K562 (cell line): ENCODE data around the gene TTL. TPM values are rescaled to one million over a fixed set of nuclear protein-coding genes. Genes with fewer than 3 reads are reported as not detected.

Experiments
- ATF1 ChIP-seq, 2 experiments: fragments of 450-650 bp in 1 of 2; IDR thresholded peaks; 2 replicates each; pipeline ENCODE4 v1.6.1; 2016; ENCODE audit warnings: missing compliant biosample characterization in 1 of 2, missing genetic modification characterization in 1 of 2
- CBFA2T2 ChIP-seq: fragments of 450-650 bp; conservative IDR thresholded peaks from 2 replicates; pipeline ENCODE4 v1.6.1; 2017; ENCODE audit warnings: mild to moderate bottlenecking
- CHD1 ChIP-seq: fragments of 200-600 bp; sonication (generic); IDR thresholded peaks from one replicate; pipeline ENCODE4 v1.6.1; 2012; ENCODE audit warnings: mild to moderate bottlenecking, moderate library complexity, low read length, inconsistent platforms
- DDX20 ChIP-seq: fragments of 450-650 bp; IDR thresholded peaks from 2 replicates; pipeline ENCODE4 v1.6.1; 2016; ENCODE audit warnings: missing genetic modification characterization, low read depth, mild to moderate bottlenecking, missing compliant biosample characterization, moderate library complexity
- GATAD2B ChIP-seq: fragments of 450-650 bp; IDR thresholded peaks from 2 replicates; pipeline ENCODE4 v1.6.1; 2017; ENCODE audit warnings: mild to moderate bottlenecking, borderline replicate concordance
- GTF3C2 ChIP-seq: IDR thresholded peaks from 3 replicates; pipeline ENCODE4 v1.6.1; 2011; ENCODE audit warnings: borderline replicate concordance, mild to moderate bottlenecking, moderate library complexity; ENCODE audit not compliant: insufficient read length; ENCODE audit errors: extremely low read depth
- HNRNPLL ChIP-seq: fragments of 200-400 bp; formaldehyde crosslinking; IDR thresholded peaks from 2 replicates; pipeline ENCODE4 v1.6.1; 2017; ENCODE audit warnings: low read length, low read depth, mild to moderate bottlenecking; ENCODE audit not compliant: poor library complexity, severe bottlenecking
- ILF3 ChIP-seq: fragments of 450-650 bp; IDR thresholded peaks from 2 replicates; pipeline ENCODE4 v1.6.1; 2018; ENCODE audit warnings: antibody characterized with exemption, mild to moderate bottlenecking, moderate library complexity, borderline replicate concordance
- ILK ChIP-seq: fragments of 450-650 bp; IDR thresholded peaks from 2 replicates; pipeline ENCODE4 v1.6.1; 2016; ENCODE audit warnings: missing genetic modification characterization, low read depth, mild to moderate bottlenecking, missing compliant biosample characterization, moderate library complexity, borderline replicate concordance
- KDM4B ChIP-seq, 2 experiments: fragments of 450-650 bp in 1 of 2; sonication (generic) in 1 of 2; IDR thresholded peaks; 2 replicates each; pipeline ENCODE4 v1.6.1; 2016 to 2017; ENCODE audit warnings: borderline replicate concordance in 2 of 2, antibody characterized with exemption in 1 of 2, low read depth in 1 of 2, mild to moderate bottlenecking in 1 of 2
- NBN ChIP-seq: fragments of 450-650 bp; IDR thresholded peaks from 2 replicates; pipeline ENCODE4 v1.6.1; 2016; ENCODE audit warnings: low read depth, mild to moderate bottlenecking
- POLR2AphosphoS2 ChIP-seq: IDR thresholded peaks from 2 replicates; pipeline ENCODE4 v1.6.1; 2012; ENCODE audit warnings: low read length, improper control_type of control experiment
- PRMT5 ChIP-seq: sonication (generic); formaldehyde crosslinking; IDR thresholded peaks from 2 replicates; pipeline ENCODE4 v1.5.0; 2020; ENCODE audit warnings: missing genetic modification reagents
- PRPF4 ChIP-seq: fragments of 200-400 bp; formaldehyde crosslinking; IDR thresholded peaks from one replicate; pipeline ENCODE4 v1.6.1; 2017; ENCODE audit warnings: low read length, low read depth, mild to moderate bottlenecking; ENCODE audit not compliant: insufficient read depth, poor library complexity, severe bottlenecking
- SNRNP70 ChIP-seq: fragments of 200-400 bp; formaldehyde crosslinking; optimal IDR thresholded peaks from 2 replicates; pipeline ENCODE3; 2017; ENCODE audit warnings: low read depth, low read length
- TBL1XR1 ChIP-seq, 2 experiments: IDR thresholded peaks; 2 replicates each; pipeline ENCODE4 v1.6.1; 2012; ENCODE audit warnings: improper control_type of control experiment in 2 of 2, low read length in 2 of 2, mild to moderate bottlenecking in 1 of 2
- TFE3 ChIP-seq: fragments of 450-650 bp; formaldehyde crosslinking; IDR thresholded peaks from 2 replicates; pipeline ENCODE4 v1.4.0; 2020; ENCODE audit warnings: mild to moderate bottlenecking, mixed read lengths
- WHSC1 ChIP-seq: IDR thresholded peaks from one replicate; pipeline ENCODE4 v1.6.1; 2012; ENCODE audit warnings: low read length, control low read depth, inconsistent platforms
- ZFP36 ChIP-seq: fragments of 150-350 bp; IDR thresholded peaks from 2 replicates; pipeline ENCODE4 v1.6.1; 2018; ENCODE audit warnings: low read length, low read depth; ENCODE audit not compliant: partially characterized antibody
- ZNF140 ChIP-seq: fragments of 250-450 bp; sonication (Bioruptor Pico); IDR thresholded peaks from 2 replicates; pipeline ENCODE4 v1.8.0; 2021; ENCODE audit warnings: moderate library complexity, mild to moderate bottlenecking, inconsistent platforms
- ZNF197 ChIP-seq: fragments of 200-800 bp; sonication (Bioruptor generic); IDR thresholded peaks from 2 replicates; pipeline ENCODE4 v1.6.1; 2016; ENCODE audit warnings: low read depth, missing genetic modification characterization, missing compliant biosample characterization
- ZNF551 ChIP-seq: fragments of 250-450 bp; sonication (Bioruptor Pico); IDR thresholded peaks from 2 replicates; pipeline ENCODE4 v1.5.0; 2021; ENCODE audit warnings: mild to moderate bottlenecking, moderate library complexity
- ZNF57 ChIP-seq: fragments of 450-650 bp; formaldehyde crosslinking; IDR thresholded peaks from 2 replicates; pipeline ENCODE4 v1.4.0; 2020; ENCODE audit warnings: mild to moderate bottlenecking, moderate library complexity
- polyA plus RNA-seq, 8 experiments: library from polyadenylated mRNA; depleted of rRNA in 4 of 8; stranded (reverse) in 5 of 8; unstranded in 3 of 8; fragments of >200 nt; fragmentation: Nextera tagmentation in 2 of 8; fragmentation: Illumina TruSeq in 1 of 8; extraction: Ambion mirVana in 2 of 8; extraction: Trizol in 1 of 8; gene quantifications; 2 replicates each; pipeline versions ENCODE4 v1.2.1 to v1.2.3, GENCODE V29; 2011 to 2014; ENCODE audit warnings: inconsistent platforms in 1 of 8, missing spikeins in 1 of 8
- total RNA-seq, 7 experiments: library from RNA; depleted of rRNA in 6 of 7; stranded (reverse); fragments of >200 nt in 6 of 7; fragmentation: Illumina TruSeq in 2 of 7; extraction: Trizol in 2 of 7; gene quantifications; 2 replicates each; pipeline versions ENCODE4 v1.2.1 to v1.2.3, GENCODE V29; 2011 to 2021; ENCODE audit warnings: low replicate concordance in 1 of 7

The TTL gene
- total and polyA plus RNA-seq, 9 of the 15 experiments (the other 6 are each of a cell fraction or from before 2014, with no cell fraction given): 9.4 to 54.4 (median 34.9) TPM

- TF ChIP-seq ATF1 (CRISPR knock-in tag; IDR thresholded peaks at IDR 0.05) (no peak), ATF1 (tag; IDR thresholded peaks at IDR 0.05) (peak; percentile 88), CBFA2T2 (peak; percentile 51), PRPF4 (no peak), ZNF140 (no peak), HNRNPLL (peak; percentile 38), POLR2AphosphoS2 (no peak), ZFP36 (no peak), TFE3 (peak; percentile 34; the same call in 1 of the 2 replicates), SNRNP70 (no peak), DDX20 (tag) (no peak), WHSC1 (no peak), PRMT5 (CRISPR knock-in tag) (no peak; the same call in 1 of the 2 replicates), ILK (no peak), CHD1 (no peak), TBL1XR1 (IDR thresholded peaks at IDR 0.05; ENCODE audit: low read length in 2 of 2) (peak in 1 of 2 experiments; percentile 82; a peak in 3 of 4 replicates), KDM4B (IDR thresholded peaks at IDR 0.05; ENCODE audit: borderline replicate concordance in 2 of 2, low read depth in 1 of 2) (peak in 1 of 2 experiments; percentile 87; a peak in 1 of 4 replicates), ILF3 (no peak), GATAD2B (no peak), GTF3C2 (no peak), ZNF551 (CRISPR knock-in tag) (no peak), NBN (no peak), ZNF57 (CRISPR knock-in tag) (no peak; the same call in 1 of the 2 replicates), ZNF197 (CRISPR knock-in tag) (0 out of 2 replicates have a peak, but pooled peaks have one; percentile 45)
Measured at GRCh38 chr2:112542123-112542983, 60.4 kb downstream of the TTL start, which contains the start of gene POLR1B (continued).
